Kidney (tissue), 14 donors: ENCODE data around the gene SETDB2. TPM values are rescaled to one million over a fixed set of nuclear protein-coding genes. Genes with fewer than 3 reads are reported as not detected.

Experiments used
- DNase-seq, 5 donors: peaks; one replicate each; pipeline ENCODE4 v3.0.0-alpha.2; 2013 to 2020
- FAIRE-seq: peaks from 2 replicates; lab custom pipeline; 2012; peaks lifted over from hg19 to GRCh38; lab: Jason Lieb, UNC
- H3K27ac ChIP-seq, 2 donors: one replicate each; pipeline ENCODE4 v1.7.0; 2013; ENCODE audit warnings: low read depth in 2 of 2, low read length in 2 of 2, inconsistent platforms in 1 of 2
- H3K27me3 ChIP-seq: one replicate; pipeline ENCODE4 v1.7.1; 2013; ENCODE audit warnings: low read length, inconsistent platforms; ENCODE audit not compliant: control insufficient read depth, insufficient read depth
- H3K36me3 ChIP-seq, 3 donors: one replicate each; pipeline versions ENCODE4 v1.7.0 to v1.7.1; 2013; ENCODE audit warnings: low read length in 3 of 3, control low read depth in 1 of 3, inconsistent platforms in 1 of 3; ENCODE audit not compliant: insufficient read depth in 3 of 3, control insufficient read depth in 2 of 3
- H3K4me1 ChIP-seq, 3 donors: one replicate each; pipeline versions ENCODE4 v1.7.0 to v1.7.1; 2013; ENCODE audit warnings: low read length in 3 of 3, inconsistent platforms in 1 of 3, low read depth in 1 of 3; ENCODE audit not compliant: control insufficient read depth in 2 of 3, insufficient read depth in 2 of 3
- H3K4me3 ChIP-seq, 3 donors: one replicate each; pipeline versions ENCODE4 v1.7.0 to v1.8.1; 2013; ENCODE audit warnings: low read length in 3 of 3, control low read depth in 1 of 3, inconsistent platforms in 1 of 3
- H3K9ac ChIP-seq, 3 donors: one replicate each; pipeline versions ENCODE4 v1.7.0 to v1.7.1; 2013; ENCODE audit warnings: low read length in 3 of 3, control low read depth in 1 of 3, inconsistent platforms in 1 of 3
- H3K9me3 ChIP-seq, 3 donors: one replicate each; pipeline versions ENCODE4 v1.7.0 to v1.7.1; 2013; ENCODE audit warnings: low read length in 3 of 3, control low read depth in 1 of 3, inconsistent platforms in 1 of 3; ENCODE audit not compliant: control insufficient read depth in 2 of 3, insufficient read depth in 1 of 3
- intact Hi-C: fragments of 100-400 bp; cut with DNase I; formaldehyde crosslinking; loops from one replicate; pipeline ENCODE4 v1.11.1; 2022
- polyA plus RNA-seq: library from polyadenylated mRNA; stranded (reverse); fragments of 350-450 nt; fragmentation: Illumina TruSeq; extraction: RNeasy Lipid Tissue Mini Kit (QIAGEN cat#74804); gene quantifications from one replicate; pipeline ENCODE4 v1.2.3, GENCODE V29; 2014; ENCODE audit warnings: low read depth, low replicate concordance; ENCODE audit not compliant: insufficient read depth
- total RNA-seq: library from RNA; stranded (reverse); fragmentation: NEBNext Ultra II Directional; extraction: Animal tissue kit (Norgen Biotek cat#: 25700); gene quantifications from one replicate; pipeline ENCODE4 v1.2.1, GENCODE V29; 2021
- TF ChIP-seq, protein P1 (sequence below): IDR thresholded peaks from 3 replicates; pipeline ENCODE4 v1.5.1; 2012; ENCODE audit warnings: mild to moderate bottlenecking, moderate library complexity, borderline replicate concordance; ENCODE audit not compliant: insufficient read depth; ENCODE audit errors: extremely low read depth
- donor health status: control.
- donor health status: control.
- donor health status: control.
- donor health status: control.
- donor health status: control.
- donor health status: DM: yes; HTN: yes; CAD: no.
- donor health status: Normal renal cell carcinoma (clear cell type).

SETDB2 gene
- total and polyA plus RNA-seq, 2 donors from 2014 or later, result 5.7 to 15.1 TPM

DNA sequence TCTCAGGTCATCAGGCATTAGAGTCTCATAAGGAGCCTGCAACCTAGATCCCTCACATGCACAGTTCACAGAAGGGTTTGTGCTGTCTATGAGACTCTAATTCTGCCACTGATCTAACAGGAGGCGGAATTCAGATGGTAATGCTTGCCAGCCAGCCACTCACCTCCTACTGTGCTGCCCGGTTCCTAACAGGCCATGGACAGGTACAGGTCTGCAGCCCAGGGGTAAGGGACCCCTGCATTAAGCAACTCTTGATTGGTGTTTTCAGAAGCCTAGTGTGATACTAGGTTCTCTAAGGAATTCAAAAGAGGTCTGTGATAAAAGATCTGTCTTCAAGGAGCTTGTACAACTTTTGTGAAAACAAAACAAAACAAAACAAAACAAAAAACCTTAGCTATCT is 31.3 kb upstream of the SETDB2 start:
- DNase-seq, result no peak
- no peak overlapping the region for H3K4me3 ChIP-seq
- H3K27ac ChIP-seq, result no peak overlapping the region
- intact Hi-C loops, result no loop called here
- TF ChIP-seq, protein P1, sequence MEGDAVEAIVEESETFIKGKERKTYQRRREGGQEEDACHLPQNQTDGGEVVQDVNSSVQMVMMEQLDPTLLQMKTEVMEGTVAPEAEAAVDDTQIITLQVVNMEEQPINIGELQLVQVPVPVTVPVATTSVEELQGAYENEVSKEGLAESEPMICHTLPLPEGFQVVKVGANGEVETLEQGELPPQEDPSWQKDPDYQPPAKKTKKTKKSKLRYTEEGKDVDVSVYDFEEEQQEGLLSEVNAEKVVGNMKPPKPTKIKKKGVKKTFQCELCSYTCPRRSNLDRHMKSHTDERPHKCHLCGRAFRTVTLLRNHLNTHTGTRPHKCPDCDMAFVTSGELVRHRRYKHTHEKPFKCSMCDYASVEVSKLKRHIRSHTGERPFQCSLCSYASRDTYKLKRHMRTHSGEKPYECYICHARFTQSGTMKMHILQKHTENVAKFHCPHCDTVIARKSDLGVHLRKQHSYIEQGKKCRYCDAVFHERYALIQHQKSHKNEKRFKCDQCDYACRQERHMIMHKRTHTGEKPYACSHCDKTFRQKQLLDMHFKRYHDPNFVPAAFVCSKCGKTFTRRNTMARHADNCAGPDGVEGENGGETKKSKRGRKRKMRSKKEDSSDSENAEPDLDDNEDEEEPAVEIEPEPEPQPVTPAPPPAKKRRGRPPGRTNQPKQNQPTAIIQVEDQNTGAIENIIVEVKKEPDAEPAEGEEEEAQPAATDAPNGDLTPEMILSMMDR, result no peak
- H3K36me3 ChIP-seq, result no peaks in the 10 kb centered on the region
- H3K27me3 ChIP-seq, result no peaks in the 10 kb centered on the region
- FAIRE-seq, result no peak
- H3K9me3 ChIP-seq, result no peaks in the 10 kb centered on the region
- no peaks in the 10 kb centered on the region for H3K4me1 ChIP-seq
- no peak overlapping the region for H3K9ac ChIP-seq

DNA sequence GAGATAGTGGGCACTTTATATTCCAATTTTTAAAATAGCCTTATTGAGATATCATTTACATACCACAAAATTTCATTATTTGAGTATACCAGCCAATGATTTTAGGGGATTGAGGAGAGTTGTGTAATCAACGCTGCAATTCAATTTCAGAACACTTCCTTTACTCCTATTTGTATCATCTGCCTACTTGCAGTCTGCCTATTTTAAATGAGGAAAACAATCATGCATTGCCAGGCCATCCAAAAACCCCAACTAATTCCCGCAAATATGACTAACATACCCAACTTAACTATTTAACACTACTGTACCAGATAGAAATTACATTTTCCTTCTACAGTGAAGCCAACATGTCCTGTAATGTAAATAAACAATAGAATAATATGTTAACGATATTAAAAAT is 26.9 kb upstream of the SETDB2 start:
- TF ChIP-seq, protein P1, result no peak
- Histone ChIP-seq H3K4me1 (no peaks in the 10 kb centered on the region), H3K9ac (no peak overlapping the region), H3K9me3 (no peaks in the 10 kb centered on the region), H3K36me3 (no peaks in the 10 kb centered on the region), H3K27me3 (no peaks in the 10 kb centered on the region), H3K27ac (no peak overlapping the region), H3K4me3 (no peak overlapping the region)
- intact Hi-C loops, result no loop called here
- FAIRE-seq (no peak), DNase-seq (no peak)

DNA sequence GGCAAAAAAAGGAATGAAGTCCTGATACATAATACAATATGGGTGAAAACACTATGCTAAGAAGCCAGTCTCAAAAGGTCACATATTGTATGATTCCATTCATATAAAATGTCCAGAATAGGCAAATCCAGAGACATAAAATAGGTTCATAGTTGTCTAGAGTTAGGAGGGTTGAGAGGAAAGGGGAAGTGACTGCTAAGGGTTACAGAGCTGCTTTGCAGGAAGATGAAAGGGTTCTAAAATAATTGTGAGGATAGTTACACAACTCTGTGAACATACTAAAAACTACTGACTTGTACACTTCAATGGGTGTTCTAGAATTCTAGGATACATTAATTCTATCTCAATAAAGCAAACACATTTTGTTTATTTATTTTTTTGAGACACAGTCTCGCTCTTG is 25.9 kb upstream of the SETDB2 start:
- H3K27ac ChIP-seq, result no peak overlapping the region
- H3K27me3 ChIP-seq, result no peaks in the 10 kb centered on the region
- H3K9ac ChIP-seq, result no peak overlapping the region
- H3K4me3 ChIP-seq, result no peak overlapping the region
- FAIRE-seq, result no peak
- no peak for DNase-seq
- no peaks in the 10 kb centered on the region for H3K9me3 ChIP-seq
- intact Hi-C loops, result no loop called here
- no peaks in the 10 kb centered on the region for H3K4me1 ChIP-seq
- no peaks in the 10 kb centered on the region for H3K36me3 ChIP-seq
- TF ChIP-seq, protein P1, result no peak

DNA sequence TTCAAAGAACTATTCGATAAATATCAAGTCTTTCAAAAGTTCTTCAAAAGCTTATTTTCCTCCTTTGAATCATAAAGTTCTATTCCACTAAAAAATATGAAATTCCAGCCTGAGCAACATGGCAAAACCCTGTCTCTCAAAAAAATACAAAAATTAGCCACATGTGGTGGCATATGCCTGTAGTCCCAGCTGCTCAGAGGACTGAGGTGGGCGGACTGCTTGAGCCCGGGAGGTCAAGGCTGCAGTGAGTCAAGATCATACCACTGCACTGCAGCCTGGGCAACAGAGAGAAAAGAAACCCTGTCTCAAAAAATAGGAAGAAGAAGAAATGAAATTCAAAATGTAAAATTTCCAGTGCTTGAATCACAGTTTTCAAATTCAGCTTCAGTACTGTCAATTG is 24.8 kb upstream of the SETDB2 start:
- FAIRE-seq (no peak), DNase-seq (no peak)

More for the DNA sequence above, 24.8 kb upstream of the SETDB2 start:
- Histone ChIP-seq H3K27ac (no peak overlapping the region), H3K4me1 (no peaks in the 10 kb centered on the region), H3K36me3 (no peaks in the 10 kb centered on the region), H3K9me3 (no peaks in the 10 kb centered on the region), H3K4me3 (no peak overlapping the region), H3K27me3 (no peaks in the 10 kb centered on the region), H3K9ac (no peak overlapping the region)
- TF ChIP-seq, protein P1, result no peak
- intact Hi-C loops, result no loop called here
